GM12891 (cell line): ENCODE results near the gene PCDH11Y.
"Not testable (repeated sequence)": the region's sequence is repeated elsewhere in the genome, so short reads cannot be mapped to it uniquely, and the experiment has no call there.

Experiments used
- PAX5 ChIP-seq: IDR thresholded peaks from 2 replicates; pipeline ENCODE4 v1.6.1; 2011; ENCODE audit warnings: low read length, moderate library complexity, mild to moderate bottlenecking; ENCODE audit not compliant: insufficient read depth, severe bottlenecking
- POLR2A ChIP-seq: IDR thresholded peaks from 2 replicates; pipeline ENCODE4 v1.6.1; 2011; ENCODE audit warnings: low read depth, low read length, control low read depth
- TAF1 ChIP-seq: IDR thresholded peaks from 2 replicates; pipeline ENCODE4 v1.6.1; 2011; ENCODE audit warnings: low read depth, low read length, control low read depth

GRCh38 chrY:5182998-5183397, 182.9 kb downstream of the PCDH11Y start:
- not testable (repeated sequence) for TF ChIP-seq POLR2A, TAF1, PAX5
